Measurements from ENCODE around the gene PMP22.

DNA sequence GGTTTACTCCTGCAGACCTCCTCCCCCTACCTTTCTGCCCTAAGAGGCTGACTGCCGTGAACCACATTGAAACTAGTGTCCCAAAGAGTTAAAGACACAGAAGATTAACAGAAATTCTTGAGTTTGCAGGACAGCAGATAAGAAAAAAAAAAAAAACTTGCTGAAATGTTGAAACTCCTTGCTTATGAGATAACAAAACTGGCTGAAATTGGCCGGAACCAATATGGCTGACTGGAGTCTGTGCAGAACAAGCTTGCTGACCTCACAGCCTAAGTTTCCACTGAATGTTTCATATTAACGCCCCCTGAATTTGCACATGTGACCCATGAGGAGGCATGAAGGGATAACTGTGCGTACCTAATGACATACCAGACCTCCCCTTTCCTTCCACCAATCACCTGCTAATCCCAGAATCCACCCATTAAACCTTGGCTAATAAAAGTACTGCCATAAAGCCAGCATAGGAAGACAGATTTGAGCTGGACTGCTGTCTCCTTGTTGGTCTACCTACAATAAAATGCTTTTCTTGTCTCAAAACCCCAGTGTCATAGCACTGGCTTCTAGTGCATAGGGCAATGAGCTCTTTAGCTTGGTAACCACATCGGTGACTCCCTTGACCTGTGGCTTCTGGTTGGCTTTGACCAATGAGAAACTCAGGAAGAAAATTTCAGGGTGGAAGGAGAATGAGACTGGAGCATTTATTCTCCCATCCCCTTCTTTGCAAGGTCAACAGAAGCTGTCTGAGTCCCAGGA, 80.1 kb downstream of the PMP22 start:
- TF ChIP-seq, protein P1, sequence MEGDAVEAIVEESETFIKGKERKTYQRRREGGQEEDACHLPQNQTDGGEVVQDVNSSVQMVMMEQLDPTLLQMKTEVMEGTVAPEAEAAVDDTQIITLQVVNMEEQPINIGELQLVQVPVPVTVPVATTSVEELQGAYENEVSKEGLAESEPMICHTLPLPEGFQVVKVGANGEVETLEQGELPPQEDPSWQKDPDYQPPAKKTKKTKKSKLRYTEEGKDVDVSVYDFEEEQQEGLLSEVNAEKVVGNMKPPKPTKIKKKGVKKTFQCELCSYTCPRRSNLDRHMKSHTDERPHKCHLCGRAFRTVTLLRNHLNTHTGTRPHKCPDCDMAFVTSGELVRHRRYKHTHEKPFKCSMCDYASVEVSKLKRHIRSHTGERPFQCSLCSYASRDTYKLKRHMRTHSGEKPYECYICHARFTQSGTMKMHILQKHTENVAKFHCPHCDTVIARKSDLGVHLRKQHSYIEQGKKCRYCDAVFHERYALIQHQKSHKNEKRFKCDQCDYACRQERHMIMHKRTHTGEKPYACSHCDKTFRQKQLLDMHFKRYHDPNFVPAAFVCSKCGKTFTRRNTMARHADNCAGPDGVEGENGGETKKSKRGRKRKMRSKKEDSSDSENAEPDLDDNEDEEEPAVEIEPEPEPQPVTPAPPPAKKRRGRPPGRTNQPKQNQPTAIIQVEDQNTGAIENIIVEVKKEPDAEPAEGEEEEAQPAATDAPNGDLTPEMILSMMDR (IDR thresholded peaks at IDR 0.05; ENCODE audit: low read length), result no peak
- no peak for TF ChIP-seq EZH2 (IDR thresholded peaks at IDR 0.05; ENCODE audit: borderline replicate concordance, low read length)

Data from OCI-LY1 (cell line).